Activated CD8-positive, alpha-beta memory T cell treated with anti-CD3 and anti-CD28 coated beads for 4 hours (primary cell): ENCODE results near the gene BAG5.
"Not testable (repeated sequence)": the region's sequence is repeated elsewhere in the genome, so short reads cannot be mapped to it uniquely, and the experiment has no call there.

Source experiments
- DNase-seq, 2 donors: peaks; one replicate each; pipeline ENCODE4 v3.0.0-alpha.2; 2020; ENCODE audit warnings: low read depth in 2 of 2

BAG5 gene, protein sequence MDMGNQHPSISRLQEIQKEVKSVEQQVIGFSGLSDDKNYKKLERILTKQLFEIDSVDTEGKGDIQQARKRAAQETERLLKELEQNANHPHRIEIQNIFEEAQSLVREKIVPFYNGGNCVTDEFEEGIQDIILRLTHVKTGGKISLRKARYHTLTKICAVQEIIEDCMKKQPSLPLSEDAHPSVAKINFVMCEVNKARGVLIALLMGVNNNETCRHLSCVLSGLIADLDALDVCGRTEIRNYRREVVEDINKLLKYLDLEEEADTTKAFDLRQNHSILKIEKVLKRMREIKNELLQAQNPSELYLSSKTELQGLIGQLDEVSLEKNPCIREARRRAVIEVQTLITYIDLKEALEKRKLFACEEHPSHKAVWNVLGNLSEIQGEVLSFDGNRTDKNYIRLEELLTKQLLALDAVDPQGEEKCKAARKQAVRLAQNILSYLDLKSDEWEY

DNA sequence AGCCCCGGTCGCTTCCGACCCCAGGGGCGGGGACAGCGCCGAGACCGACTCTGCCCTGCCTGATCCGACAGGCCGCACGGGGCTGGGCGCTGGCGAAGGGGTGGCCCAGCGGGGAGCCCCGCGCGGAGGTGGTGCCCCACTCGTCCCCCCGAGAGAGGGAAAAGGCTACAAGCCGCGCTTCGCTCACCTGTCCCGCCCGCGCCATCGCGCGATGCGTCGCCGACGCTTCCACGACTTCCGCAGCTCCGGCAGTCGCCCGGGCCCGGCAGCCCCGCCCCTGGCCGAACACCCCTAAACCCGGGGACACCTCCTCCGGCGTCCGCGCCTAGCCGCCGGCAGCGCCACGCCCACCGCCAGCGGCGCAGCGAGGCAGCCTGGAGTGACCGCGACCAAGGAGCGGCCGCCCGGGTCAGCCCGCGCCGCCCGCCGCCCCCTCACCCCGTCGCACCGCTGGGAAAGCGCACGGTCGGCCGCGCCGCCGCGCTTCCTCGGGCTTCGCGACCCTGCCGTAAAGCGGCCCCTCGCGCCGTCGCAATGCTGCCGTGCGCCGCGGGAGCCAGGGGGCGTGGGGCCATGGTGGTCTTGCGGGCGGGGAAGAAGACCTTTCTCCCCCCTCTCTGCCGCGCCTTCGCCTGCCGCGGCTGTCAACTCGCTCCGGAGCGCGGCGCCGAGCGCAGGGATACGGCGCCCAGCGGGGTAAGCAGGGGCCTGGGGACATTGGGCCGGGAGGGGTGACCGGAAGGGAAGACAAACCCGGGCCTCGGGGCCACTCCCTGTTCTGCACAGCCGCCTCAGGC is at the start of gene BAG5, which contains the start of gene COA8:
BAG5 (minus strand) TSS at position 229 of the 797 bp plus-strand sequence. CDS start 1,493 bp downstream, outside the sequence.
COA8 (plus strand) TSS at position 532 of the 797 bp plus-strand sequence; CDS start at position 574, 42 bp downstream.
- peak; percentile 68 to 75 for DNase-seq

DNA sequence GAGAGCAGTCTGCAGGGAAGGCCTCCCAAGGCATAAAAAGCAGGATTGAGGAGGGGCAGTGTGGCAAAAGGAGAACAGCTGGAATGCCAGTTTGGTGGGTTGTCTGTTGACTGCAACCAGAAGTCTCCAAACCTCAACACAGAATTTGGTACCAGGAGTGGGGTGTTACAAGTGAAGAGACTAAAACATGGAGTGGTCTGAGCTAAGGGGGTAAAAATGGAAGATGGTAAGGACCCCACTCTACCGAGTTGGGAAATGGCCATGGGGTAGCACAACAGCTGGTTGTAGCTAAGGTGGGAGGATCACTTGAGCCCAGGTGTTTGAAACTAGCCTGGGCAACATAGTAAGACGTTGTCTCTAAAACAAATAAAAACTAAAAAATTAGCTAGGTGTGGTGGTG is 48.8 kb upstream of the BAG5 start:
- DNase-seq = no peak

DNA sequence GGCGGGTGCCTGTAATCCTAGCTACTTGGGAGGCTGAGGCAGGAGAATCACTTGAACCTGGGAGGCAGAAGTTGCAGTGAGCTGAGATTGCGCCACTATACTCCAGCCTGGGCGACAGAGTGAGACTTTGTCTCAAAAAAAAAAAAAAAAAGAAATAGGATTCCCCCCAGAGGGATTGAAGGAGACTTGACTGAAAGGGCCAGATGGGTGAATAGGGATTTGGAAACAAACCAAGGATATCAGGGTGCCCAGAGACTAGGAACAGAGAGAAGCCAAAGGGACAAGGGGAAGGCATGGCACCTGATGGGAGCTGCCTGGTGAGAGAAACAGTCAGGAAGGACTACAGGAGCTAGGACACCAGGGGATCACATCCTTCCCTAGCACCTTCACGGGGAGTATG is 46.6 kb upstream of the BAG5 start:
- DNase-seq = not testable (repeated sequence)

DNA sequence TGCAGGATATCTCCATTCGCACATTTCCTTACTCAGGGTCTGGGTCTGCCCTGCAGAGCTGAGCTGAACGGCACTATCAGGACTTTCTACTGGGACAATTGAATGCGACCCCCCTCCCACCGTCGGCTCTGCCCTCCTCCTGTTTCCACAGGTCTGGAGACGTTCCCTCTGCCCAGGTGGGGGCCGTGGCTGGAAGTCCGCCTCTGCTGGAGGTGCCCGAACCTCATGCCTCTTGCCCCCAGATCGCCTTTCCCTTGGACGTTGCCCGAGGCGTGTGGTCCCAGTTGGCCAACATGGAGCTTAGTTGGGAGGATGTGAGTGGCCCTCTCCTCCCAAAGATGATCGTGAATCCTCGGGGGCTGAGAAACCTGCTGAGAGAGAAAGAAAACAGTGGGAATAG is 45.4 kb upstream of the BAG5 start:
- DNase-seq = no peak

DNA sequence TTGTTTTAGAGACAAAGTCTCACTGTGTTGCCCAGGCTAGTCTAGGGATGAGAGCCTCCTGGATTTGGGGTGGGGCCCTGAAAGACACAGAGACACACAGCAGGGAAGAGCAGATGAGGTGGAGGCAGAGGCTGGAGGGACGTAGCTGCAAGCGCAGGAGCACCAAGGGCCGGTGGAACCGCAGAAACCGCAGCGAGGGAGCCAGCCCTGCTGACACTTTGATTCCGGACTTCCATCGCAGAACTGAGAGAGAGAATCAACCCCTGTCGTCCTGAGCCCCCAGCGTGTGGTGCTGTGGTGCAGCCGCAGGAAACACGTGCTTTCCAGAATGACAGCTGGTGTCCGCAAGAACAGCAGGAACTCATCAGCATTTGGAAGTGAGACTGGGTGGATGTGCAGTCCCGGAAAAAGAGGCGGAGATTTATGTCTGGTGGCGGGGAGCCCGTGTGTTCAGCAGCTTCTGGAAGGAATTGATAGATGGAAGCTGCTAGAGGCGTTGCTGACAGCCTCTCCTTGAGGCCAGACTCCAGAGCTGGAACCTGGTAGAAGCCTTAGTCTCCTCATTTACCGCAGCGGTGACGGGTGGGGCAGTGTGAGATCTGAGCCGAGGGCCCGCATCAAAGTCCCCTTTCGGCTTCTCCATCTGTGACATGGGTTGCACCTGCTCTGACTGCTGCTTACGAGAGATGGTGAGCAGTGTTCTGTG is 44.7 kb upstream of the BAG5 start:
- DNase-seq = peak in 1 of 2 donors; percentile 30

DNA sequence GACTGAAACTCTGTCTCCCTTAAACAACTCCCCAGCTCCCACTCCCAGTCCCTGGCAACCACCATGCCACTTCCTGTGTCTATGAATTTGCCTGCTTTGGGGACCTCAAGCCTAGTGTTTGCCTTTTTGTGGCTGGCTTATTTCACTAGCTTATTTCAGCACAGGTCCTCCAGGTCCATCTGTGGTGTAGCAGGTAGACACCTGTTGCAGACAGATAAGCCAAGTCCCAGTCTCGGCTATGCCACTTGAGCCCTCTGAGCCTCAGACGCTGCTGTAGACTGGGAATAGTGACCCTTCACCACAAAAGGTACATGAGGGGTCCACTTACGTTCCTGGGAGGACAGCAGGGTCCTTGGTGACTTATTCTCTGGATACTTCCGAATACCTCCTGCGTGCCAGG is 42.2 kb upstream of the BAG5 start:
- no peak for DNase-seq

DNA sequence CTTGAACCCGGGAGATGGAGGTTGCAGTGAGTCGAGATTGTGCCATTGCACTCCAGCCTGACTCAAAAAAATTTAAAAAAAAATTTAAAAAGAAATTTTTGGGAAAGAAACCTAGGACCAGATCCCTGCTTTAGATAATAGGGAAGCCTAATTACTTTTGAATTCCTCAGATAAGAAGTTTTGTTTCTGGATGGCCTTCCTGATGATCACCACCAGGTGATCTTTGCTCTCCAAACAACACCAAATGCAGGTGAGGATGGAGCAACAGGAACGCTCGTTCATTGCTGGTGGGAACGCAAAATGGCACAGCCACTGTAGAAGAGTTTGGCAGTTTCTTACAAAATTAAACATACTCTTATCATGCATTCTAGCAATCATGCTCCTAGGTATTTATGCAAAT is 38.0 kb upstream of the BAG5 start:
- no peak for DNase-seq

DNA sequence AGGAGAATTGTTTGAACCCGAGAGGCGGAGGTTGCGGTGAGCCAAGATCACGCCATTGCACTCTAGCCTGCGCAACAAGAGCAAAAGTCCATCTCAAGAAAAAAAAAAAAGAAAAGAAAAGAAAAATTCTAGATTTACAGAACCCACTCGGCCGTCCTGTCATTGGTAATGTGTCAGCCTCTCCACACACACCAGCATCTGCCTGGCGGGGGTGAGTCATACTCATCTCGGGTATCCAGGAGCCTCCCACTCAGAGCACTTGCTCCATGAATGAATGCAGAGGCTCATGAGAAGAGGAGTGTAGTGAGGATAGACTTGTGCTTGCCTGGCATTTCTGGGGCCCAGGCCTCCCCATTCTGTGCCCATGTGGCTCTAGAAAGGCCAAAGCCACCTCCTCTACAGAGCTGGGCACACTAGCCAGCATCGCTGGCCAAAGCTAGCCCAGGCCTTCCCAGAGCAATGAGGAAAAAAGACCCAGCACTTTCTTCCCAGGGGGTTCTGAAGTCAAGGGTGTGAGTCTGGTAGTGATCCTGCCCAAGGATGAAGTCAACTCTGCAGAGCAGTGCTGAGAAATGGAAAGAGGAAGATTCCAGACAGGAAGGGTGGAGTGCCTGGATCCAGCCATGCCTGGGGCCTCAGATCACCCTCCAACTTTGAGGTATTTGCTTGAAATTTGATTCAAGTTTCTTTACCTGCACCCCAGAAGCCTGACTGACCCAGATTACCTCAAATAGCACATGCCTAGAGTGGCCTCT is 35.3 kb upstream of the BAG5 start:
- DNase-seq = no peak

DNA sequence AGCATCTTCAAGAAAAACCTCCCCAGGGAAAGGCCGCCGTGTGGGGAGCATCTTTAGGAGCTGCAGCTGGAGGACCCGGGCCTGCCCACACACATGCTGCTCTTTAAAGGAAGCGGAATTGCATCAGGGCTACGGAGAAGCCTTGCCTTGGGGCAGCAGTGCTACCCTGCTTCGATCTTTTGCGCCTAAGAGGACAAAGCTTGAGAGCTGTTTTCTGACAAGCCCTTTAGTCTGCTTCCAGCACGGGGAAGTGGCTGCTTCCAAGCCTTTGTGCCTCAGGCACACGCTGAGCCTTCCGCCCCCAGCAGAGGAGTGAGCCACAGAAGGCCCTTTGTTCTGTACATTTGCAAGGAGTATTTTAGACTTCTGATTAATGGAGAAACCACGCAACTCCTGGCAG is 31.8 kb upstream of the BAG5 start:
- DNase-seq = no peak

DNA sequence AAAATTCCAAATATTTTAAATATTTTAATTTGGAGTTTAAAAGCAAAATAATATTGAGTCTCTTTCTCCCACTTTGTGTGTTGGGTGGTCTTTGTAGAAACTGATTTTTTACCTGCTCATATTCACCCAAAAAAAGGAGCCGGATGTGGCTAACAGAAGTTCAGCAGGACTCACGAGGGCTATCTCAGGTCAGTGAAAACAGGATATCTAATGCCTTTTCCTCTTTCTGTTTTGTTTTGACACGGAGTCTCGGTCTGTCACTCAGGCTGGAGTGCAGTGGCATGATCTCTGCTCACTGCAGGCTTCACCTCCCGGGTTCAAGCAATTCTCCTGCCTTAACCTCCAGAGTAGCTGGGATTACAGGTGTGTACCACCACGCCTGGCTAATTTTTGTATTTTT is 31.1 kb upstream of the BAG5 start:
- DNase-seq = no peak

DNA sequence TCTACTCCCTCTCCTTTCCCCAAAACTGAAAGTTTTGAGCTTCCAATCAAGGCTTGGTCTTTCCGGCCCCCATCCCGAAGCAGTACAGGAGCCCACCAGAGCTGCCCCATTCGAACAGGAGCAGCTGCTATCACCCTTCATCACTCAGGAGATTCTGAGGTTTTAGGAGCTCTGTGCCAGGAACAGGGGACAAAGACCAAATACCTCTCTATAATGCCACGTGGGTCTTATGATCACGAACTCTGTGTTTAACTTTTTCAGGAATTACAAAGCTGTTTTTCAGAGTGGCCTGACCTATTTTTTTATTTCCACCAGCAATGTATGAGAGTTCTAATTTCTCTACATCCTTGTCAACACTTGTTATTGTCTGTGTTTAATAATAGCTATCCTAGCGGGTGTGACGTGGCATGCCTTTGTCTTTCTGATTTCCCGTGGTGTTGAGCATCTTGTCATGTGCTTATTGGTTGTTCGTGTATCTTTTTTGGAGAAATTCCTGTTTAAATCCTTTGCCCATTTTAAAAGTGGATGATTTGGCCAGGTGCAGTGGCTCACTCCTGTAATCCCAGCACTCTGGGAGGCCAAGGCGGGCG is 22.0 kb upstream of the BAG5 start:
- no peak for DNase-seq

DNA sequence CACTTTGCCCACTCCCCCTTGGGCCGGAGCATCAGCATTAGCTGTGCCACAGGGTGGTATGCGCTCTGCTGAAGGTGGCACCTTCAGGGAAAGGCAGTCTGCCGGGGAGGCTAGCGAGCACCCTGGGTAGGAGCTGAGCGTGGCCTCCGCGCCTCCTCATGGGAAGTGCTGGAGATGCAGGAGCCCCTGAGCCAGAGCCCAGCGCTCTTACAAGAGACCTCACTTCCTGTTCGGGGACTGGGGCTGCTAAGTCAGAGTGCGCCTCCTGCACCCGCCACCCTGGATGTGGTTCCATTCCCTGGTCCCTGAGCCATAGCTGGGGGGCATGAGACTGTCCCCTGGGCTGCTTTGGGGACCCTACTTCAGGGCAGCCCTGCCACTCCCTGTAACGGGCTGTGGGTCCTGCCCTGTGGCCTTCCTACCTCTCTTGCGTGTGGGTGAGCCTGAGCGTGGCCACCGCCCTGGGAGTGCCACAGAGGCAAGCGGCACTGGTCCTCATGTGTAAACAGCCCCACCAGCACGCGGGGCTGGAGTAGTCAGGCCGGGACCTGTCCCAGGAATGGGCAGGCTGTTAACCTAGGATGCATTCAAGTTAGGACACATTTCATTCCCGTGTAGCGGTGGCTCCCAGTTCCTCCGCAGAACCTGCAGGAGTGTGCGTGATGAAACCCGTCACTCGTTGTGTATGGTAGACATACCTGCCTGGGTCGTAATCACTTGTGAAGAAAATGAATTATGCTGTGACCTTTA is 19.7 kb upstream of the BAG5 start:
- DNase-seq = no peak

DNA sequence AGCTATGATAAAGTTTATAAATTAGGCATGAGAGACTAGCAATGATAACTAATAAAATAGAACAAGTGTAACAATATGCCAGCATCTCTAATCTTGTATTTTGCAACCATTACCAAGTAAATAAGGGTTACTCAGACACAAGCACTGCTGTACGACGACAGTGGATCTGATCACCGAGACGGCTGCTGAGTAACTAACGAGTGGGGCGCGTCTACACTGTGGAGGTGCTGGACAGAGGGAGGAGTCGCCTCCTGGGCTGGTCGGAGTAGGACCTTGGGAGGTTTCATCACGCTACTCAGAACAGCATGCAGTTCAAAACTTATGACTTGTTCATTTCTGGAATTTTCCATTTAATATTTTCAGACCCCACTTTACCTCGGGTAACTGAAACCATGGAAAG is 18.7 kb upstream of the BAG5 start:
- no peak for DNase-seq

DNA sequence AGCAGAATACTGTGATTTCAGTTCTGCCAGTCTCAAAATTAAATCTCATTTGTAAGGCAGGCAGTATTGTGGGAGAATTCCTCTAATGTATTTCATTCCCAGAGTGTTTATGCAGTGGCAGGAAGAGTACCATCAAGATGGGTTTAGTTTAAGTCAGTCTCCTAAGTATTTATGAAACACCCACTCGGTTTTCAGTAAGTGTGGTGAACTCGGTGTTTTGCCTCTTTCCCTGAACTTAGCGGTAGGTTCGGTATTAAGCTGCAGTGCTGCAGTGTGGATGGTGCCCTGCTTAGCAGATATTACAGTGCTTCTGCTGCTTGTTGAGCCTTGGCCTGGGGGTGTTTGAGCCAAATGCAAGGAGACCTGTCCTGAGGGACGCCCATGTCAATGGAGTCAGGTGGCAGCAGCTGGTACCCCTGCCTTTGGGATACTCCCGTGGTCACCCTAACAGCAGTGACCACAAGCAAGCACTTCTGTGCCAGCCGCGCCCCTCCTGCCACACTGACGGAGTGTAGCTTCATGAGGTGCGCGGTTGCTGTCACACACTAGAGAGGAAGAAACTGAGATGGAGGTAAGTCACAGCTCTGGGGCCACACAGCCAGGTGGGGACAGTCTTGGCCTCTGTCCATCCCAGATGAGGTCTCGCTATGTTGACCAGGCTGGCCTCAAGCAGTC is 16.1 kb upstream of the BAG5 start:
- no peak for DNase-seq

DNA sequence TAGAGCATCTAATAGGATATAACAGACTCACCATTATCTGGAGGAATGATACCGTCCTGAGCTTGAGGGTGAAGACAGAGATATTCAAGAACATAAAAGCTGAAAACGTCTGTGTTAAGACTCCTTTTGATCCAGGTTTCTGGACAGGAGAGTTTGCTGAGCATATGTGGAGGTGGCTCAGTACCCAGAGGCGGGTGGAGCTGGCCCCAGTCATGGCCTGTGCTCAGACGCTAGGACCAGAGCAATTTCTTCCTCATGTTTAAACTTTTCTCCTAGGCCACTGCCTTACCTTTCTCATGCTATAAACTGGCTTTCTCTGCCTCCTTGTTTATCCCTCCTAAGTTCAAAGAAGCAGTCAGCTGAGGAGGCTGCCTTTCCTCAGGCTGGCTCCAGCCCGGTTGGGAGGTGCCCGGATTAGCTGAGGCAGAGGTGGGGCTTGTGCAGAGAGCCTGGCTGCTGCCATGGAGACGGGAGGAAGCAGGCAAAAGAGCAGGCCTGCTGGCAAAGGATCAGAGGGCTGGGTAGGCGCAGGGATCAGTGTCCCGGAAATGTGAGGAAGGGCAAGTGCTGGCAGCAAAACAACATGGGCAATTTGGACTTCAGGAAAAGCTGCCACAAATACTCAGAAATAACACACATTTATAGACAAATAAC is 14.0 kb upstream of the BAG5 start:
- no peak for DNase-seq

DNA sequence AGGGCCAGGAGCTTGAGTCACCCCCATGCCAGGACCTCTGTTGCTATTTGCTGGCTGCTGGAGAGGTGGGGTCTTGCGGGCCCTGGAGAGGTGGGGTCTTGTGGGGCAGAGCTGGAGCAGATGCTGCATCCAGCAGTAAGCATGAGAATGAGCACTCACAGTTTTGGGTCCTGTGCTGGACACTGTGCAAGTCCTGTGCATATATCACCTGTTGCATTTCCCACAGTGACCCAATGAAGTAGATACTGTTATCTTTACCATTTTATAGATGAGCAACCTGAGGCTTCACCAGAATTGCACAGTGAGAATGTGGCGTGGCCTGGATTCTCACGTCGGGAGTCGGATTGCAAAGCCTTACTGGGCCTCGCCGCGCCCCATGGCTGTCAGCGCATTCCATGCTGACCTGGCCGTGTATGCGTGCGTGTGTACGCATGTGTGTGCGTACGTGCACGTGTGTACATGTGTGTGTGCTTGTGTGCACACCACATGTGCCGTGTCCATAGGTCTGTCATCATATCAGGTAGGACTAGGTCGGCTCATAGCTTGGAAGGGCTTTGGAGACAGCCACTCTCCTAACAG is 12.3 kb upstream of the BAG5 start:
- DNase-seq = no peak

DNA sequence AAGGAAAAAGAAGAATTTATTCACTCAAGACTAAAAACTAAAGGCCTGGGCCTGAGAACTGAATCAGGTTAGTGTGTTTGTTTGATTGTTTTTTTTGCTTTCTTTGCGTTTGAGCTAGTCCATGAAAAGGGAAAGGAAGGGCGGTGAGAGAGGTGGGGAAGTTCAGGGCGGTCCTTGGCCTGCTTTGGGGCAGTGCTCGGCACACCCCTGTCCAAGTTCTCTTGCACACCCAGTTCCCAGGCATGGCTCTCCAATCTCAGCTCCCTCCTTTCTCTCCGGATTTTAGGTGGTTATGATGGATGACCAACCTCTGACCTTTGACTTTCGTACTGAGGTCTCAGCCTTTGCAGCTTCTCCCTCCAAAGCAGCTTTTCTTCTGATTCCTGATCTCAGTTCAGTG is 11.6 kb upstream of the BAG5 start:
- DNase-seq = no peak

DNA sequence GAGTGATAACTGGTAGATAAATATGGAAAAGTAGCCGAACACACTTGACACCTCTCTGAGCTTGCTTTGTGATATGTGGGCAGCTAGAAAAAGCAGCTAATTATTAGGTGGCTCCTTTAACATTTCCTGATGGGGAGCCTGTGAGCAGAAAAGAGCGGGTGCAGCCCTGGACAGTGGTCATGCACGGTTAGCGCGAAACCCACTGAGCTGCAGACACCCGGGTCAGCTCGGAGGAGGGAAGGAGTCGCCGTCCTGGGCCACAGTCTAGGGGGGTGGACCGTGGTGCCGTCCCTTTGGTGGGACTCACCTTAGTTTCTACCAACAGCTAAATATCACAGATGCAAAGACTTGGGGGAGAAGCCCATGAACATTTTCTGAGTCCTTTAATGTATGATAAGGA is 7.0 kb upstream of the BAG5 start:
- DNase-seq = no peak

DNA sequence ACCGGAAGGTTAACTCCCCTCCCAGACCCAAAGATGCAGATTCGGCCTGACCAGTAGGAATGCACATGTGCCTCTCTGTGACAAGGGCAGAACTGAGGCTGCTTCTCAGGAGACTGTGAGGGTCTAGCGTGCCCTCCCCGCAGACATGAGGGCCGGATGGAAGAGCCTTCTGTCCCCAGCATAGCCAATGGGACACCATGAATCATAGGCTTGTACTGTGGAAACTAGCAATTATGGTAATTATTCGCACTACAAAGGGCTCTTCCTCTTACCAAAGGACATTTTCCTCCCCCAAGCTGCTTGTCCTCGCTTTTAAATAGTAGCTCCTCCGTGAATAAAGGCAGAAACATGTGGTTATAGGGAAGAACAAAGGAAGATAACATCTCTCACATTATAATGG is 6.5 kb upstream of the BAG5 start:
- no peak for DNase-seq
